Activated CD4-positive, CD25-positive, alpha-beta regulatory T cell treated with anti-CD3 and anti-CD28 coated beads, Interleukin-2, amount 50 U/mL, for 16 hours (primary cell): Measurements from ENCODE around the gene C2CD3.

ENCODE experiments used
- DNase-seq: peaks from one replicate; pipeline ENCODE4 v3.0.0-alpha.2; 2020; ENCODE audit warnings: low read depth, low spot score

Gene C2CD3

DNA sequence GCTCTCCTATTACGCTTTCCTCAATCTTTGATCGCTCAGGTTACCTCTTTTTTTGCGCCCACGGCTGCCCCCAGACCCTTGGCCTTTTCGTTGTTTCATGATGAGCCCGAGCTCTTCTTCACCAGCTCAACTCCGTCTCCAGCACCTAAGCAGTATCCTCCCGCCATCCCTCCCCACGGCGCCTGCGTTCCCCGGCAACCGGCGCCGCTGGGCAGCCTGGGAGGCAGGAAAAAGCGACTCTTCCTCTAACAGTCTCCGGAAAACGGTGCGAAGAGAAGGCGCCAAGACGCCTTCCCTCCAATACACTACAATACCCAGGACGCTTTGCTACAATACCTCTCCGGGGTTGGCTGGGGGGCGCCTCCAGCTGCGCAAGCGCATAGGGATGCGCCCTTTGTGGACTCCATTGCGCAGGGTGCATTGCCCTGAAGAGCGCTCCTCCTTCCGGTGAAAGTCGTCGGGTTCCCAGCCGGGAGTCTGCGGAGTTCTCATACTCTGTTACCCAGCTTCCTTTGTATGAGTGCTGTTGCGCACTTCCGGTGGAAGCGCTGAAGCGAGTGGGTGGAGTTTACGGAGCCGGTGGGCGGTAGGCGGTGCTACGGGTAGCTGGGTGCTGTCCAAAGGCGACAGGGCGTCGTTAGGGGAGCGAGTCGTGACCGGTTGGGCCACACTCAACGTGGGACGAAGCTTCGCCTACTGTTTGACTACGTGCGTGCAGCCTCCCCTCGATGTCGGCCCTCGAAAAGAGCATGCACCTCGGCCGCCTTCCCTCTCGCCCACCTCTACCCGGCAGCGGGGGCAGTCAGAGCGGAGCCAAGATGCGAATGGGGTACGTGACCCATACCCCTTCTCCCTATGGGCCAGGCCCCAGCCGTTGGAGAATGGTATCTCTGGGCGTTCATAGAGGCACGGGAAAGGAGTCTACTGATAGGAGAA is at the start of gene C2CD3, which contains the start of gene PPME1:
TSS of gene C2CD3 (minus strand) at position 309 of the 936 bp plus-strand sequence. CDS start at position 99, 210 bp downstream.
TSS of gene PPME1 (plus strand) at position 596 of the 936 bp plus-strand sequence. CDS start at position 729, 133 bp downstream.
- peak; percentile 98 for DNase-seq

DNA sequence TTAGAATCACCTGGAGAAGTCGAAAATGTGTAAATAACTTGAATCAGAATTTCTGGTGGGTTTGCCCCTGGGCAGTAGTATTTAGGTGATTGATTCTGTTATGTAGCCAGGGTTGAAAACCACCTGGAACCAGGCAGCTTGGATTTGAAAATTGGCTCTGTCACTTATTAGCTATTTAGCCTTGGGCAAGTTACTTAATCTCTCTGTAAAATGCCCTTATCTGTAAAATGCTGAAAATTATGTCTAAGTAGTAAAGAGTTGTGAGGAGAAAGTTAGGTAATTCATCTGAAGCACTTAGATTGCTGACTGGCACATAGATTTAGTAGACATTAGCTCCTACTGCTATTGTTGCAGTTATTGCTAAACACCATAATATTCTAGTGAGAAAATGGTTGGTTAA is 49.6 kb upstream of the C2CD3 start:
- no peak for DNase-seq

DNA sequence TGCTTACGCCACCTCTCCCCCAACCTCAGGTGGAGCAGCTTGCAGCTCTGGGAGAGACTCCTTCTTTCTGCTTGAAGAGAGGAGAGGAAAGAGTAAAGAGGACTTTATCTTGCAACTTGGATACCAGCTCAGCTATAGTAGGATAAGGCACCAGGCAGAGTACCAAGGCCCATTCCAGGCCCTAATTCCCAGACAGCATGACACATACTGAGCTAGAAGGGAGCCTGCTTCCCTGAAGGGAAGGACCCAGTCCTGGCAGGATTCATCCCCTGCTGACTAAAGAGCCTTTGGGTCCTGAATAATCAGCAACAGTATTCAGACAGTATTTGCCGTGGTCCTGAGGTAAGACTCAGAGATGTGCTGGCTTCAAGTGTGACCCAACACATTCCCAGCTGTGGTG is 41.7 kb upstream of the C2CD3 start:
- DNase-seq, result no peak

GRCh38 chr11:74208507-74208906 is 37.7 kb upstream of the C2CD3 start:
- no peak for DNase-seq

DNA sequence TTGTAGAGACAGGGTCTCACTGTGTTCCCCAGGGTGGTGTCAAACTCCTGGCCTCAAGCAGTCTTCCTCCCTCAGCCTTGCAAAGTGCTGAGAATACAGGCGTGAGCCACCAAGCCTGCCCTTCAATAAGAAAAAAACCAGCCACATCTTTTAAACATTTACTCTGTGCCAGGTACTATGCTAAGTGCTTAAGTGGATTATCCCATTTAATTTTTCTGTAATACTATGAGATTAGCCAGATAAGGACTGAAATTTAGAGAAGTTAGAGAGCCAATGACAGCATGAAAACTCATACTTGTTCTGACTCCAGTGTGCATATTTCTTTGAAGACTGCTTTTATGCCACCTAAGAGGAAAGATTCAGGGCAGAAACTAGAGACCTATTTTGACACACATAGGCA is 35.9 kb upstream of the C2CD3 start:
- DNase-seq, result no peak

- DNase-seq, result no peak
Observed at GRCh38 chr11:74205181-74205580, 34.4 kb upstream of the C2CD3 start.

DNA sequence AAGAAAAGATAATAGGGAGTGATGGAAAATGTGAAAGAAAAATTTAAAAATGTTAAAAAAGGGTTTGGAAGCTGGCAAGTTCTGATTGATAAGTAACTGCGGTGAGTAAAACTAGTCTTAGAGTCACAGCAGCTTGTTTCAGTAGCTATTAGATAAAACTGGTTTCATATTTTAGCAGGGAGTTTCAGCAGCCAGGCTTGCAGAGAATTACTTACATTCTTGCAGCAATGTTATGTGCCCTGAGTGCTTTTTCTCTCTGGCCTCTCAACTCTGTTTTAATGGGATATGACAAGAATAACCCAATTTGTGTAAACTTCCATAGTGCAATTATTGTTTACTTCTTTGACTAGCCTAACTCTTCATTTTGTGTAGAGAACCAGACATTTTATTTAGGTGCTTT is 33.9 kb upstream of the C2CD3 start:
- DNase-seq, result no peak

DNA sequence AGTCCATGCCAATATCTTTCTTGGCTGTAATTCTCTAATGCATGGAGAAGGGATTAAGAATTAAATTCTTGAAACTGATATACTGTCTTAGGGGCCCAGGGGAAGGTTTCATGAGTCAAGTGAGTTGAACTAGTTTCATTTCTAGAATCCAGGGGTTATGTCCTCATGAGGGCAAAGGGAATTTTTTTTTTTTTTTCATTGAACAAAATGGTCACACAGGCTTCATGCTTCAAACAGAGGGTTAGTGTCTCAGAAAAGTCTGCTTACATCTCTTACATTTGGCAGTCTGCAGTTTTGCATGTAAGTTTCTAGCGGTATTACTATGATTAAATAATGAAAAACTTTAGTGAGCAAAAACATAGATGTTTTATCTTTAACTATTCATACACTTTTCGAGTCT is 33.2 kb upstream of the C2CD3 start:
- DNase-seq, result no peak

DNA sequence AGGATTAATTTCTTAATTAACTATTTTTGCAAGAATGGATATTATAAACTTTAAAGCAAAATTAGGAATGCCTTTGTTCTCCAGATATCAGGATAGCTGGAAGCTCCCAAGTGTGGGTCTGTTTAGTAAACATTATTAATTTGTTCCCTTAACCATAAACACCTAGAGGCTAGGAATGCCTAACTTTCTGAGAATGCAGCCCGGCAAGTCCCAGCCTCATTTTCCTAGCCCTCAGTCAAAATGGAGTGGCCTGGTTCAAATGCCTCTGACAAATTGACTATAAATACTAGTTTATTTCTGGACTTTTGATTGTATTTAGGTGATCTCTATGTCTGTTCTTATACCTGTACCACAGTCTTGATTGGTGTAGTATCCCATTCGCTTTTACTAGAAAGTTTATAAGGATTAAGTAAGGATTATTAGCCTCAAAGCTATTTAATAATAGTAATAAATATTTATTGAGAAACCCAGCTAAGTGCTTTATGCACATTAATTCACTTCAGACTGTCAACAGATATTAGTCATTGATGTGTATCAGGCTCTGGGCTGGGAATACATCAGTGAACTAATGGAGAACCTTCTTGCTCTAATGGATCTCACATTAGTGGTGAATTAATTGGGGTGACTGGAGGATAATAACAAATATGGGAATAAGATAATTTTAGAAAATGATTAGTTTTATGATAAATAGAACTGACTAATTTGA is 26.1 kb upstream of the C2CD3 start:
- DNase-seq, result no peak

GRCh38 chr11:74195828-74196227 is 25.0 kb upstream of the C2CD3 start:
- DNase-seq, result no peak

GRCh38 chr11:74185695-74186094 is 14.9 kb upstream of the C2CD3 start:
- DNase-seq, result no peak

GRCh38 chr11:74185285-74185684 is 14.5 kb upstream of the C2CD3 start:
- no peak for DNase-seq

DNA sequence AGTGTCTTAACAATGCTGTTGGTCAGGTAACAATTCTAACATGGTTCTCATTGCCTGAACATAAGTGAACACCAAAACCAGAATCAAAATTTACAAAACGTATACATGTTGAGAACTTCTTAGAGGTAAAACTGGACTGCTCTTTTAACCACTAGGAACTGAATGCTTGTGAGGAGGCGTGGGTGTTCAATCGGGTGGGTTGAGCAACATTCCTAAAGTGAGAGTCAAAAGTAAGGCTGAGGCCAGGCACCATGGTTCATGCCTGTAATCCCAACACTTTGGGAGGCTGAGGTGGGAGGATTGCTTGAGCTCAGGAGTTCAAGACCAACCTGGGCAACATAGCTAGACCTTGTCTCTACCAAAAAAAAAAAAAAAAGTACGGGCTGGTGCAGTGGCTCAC is 11.8 kb upstream of the C2CD3 start:
- DNase-seq, result no peak

GRCh38 chr11:74179234-74180052 is 8.6 kb upstream of the C2CD3 start:
- DNase-seq, result no peak

DNA sequence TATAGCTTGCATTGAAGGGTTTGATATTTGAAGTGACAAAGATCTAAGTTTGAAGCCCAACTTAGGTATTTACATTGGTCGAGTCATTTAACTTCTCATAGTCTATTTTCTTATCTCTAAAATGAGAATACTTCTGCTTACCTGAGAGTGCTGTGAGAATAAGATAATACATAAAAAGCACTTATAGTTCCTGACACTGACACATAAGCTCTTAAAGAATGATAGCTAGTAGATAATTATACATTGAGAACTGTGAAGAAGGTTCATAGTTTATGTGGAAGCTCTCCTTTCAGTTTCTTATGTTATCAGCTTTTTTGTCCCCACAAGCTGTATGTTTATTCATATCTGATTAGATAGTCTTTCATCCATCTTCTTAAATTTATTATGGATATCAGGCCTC is 5.1 kb upstream of the C2CD3 start:
- no peak for DNase-seq

DNA sequence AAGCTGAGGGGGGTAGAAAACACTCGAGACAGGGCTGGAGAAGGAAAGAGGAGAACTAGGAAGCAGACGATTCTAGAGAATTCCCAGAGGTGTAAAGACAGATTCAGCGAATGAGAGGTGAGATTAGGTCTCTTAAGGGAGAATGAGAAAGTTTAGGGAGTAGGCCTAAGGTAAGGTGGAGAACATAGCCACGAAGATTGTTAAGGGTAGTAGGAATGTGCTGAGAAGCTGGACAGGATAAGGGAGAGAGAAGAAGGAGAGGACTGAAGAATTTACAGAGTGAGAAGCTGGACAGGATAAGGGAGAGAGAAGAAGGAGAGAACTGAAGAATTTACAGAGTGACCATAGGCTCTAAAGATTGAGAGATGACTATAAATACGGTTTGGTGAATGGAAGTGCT is 1.2 kb upstream of the C2CD3 start:
- no peak for DNase-seq

GRCh38 chr11:74171630-74171968 is 797 bp upstream of the C2CD3 start:
- no peak for DNase-seq

DNA sequence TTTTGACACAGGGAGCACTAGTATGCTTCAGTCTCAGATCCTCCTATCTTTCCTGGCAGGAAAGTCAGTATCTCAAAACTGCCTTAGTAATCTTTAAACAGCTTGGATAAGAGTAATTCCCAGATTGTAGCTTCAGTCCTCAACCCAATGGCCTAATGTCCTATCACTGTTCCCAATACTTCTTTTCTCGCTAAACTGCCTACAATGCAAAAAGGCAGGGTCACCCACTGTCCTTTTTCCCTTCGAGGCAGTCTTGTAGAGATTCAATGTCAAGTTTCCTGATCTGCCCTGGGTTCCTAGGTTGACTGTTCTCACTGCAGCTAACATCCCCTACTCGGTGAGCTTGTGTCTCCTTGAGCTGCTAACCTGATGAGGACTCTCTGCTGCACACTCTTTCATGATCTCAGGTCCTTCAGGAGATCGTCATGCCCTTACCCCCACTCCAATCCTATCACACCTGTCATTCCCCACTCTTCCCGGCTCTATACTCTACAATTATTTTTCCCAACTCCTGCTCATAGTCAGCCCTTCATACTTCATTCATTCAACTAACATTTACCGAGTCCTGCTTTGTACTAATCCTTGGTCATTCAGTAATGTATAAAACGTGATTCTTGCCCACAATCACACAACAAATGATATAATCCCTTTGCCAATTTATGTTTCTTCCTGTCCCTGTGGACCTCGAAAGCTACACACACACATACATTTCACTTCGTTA is 904 bp downstream of the C2CD3 start:
- no peak for DNase-seq

DNA sequence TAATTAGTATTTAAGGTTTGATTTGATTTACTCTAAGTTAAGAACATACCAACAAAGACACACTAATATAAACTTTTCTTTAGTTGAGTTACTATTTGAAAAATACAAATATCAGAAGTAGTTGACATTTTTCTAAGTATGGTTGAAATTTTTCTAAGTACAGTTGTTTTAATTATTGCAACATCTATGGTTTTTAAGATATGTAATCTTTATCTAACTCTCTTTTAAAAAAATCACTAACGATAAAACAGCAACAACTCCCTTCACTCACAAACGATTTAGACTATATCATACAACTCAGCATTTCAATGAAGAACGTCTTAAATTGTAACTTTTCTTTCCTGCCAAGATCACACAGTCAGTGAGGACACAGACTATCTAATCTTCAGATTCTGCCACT is 2.0 kb downstream of the C2CD3 start:
- DNase-seq, result no peak

DNA sequence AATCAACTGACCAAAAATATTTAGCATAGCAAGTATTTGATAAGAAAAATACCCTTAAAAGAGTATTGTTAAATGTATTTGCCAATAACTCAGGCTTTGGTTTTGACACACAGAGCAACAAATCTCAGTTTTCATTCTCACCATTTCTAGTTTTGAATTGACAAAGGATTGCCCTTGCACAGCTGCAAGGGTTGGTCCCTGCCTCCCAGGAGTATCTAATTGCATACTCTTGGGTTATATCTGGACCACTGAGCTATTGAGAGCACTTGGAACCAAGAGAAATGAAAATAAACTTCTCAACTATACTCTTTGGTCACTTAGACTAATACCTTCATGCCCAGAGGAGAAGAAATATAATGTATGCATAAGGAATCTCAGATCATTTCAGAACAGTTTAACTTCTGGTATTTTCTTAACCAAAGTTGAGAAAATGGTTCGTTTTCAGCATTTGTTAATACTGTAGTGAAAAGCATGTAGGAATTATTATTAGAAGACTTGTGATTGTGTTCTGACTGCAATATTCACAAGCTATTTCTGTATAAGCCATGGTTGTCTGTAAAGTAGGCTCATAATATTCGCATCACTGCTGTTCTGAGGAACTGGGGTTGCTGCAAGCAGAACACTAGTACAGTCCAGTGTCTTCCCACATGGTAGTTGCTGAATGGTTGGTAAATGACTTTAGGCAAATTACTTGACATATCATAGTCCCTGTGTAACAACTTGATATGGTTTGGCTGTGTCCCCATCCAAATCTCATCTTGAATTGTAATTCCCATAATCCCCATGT is 7.9 kb downstream of the C2CD3 start:
- no peak for DNase-seq

GRCh38 chr11:74159642-74160041 is 11.2 kb downstream of the C2CD3 start:
- DNase-seq, result no peak
